NCI-H2196 (cell line): Measurements from ENCODE around the gene NEK8.
"Not testable (repeated sequence)": the region's sequence is repeated elsewhere in the genome, so short reads cannot be mapped to it uniquely, and the experiment has no call there.

ENCODE experiments used
- DNase-seq: peaks from one replicate; lab custom pipeline; 2025; ENCODE audit not compliant: unreplicated experiment; lab: John Stamatoyannopoulos, UW

NEK8 gene

DNA sequence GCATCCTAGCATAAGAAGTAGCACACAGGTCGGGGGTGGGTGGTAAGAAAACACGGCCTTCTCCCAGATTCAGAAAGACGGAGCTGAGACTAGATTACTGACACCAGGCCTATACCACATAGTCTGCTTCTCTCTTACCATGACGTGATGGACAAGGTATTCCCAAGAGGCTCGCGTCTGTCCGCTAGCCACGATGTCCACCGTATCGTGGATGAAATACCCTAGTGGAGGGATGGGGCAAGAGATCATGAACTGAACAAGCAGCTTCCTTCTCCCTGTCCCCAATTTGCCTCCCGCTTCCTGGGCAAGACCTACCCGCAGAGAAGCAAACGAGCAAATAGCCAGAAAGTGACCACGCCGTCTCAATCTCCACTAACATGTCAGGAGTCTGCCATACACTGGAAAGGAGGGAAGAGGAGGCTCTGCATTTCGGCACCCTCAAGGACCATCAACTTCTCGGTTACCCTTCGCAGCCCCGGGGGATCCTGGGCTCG lies 3.4 kb upstream of the NEK8 start:
- no peak for DNase-seq

DNA sequence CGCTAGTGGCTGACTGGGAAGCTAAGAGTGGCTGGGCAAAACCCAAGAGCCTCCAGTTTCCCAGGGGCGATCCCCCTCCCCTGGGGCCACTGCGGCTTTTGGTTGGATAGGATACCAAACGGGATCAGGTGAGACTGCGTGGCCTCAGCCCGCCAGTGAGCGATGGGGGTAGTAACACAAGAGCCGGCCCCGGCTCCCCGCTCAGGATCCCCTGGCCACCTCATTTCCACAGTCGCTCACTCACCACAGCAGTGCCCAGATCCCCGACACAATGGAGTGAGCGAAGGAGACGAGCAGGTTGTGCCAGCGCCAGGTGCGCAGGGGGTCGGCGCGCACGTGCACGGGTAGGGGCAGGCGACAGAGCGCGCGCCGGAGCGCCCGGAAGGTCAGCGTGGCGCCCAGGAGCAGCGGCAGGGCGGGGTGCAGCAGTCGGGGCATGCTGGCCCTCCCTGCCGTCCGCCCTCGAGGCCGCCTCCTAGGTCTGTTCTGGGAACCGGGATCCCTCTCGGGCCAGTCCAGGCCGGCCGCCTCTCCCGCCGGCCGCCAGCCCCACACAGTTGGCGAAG lies 2.8 kb upstream of the NEK8 start:
- peak; percentile 75 for DNase-seq

DNA sequence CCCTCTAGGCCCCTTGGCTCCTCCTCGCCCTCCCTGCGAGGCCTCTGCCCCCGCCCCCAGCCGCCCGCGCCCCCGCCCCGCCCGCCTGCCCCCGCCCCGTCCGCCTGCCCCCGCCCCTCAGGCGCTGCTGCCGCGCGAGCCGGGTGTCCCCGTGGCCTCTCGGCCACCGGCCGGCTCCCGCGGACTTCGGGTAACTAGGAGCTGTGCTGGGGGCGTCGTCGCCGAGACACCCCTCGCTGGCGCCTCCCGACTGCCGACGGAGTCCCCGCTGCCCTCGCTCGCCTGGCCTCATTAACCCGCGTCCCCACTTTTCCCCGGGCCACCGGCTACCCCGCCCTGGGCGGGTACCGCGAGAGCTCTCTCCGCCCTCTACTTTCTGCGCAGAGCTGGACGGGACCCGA lies 2.4 kb upstream of the NEK8 start, which contains the start of gene TLCD1:
Gene TLCD1, minus strand, starts transcription at position 8 of the 401 bp plus-strand sequence. CDS start 136 bp downstream, outside the sequence.
- DNase-seq, result peak; percentile 48

DNA sequence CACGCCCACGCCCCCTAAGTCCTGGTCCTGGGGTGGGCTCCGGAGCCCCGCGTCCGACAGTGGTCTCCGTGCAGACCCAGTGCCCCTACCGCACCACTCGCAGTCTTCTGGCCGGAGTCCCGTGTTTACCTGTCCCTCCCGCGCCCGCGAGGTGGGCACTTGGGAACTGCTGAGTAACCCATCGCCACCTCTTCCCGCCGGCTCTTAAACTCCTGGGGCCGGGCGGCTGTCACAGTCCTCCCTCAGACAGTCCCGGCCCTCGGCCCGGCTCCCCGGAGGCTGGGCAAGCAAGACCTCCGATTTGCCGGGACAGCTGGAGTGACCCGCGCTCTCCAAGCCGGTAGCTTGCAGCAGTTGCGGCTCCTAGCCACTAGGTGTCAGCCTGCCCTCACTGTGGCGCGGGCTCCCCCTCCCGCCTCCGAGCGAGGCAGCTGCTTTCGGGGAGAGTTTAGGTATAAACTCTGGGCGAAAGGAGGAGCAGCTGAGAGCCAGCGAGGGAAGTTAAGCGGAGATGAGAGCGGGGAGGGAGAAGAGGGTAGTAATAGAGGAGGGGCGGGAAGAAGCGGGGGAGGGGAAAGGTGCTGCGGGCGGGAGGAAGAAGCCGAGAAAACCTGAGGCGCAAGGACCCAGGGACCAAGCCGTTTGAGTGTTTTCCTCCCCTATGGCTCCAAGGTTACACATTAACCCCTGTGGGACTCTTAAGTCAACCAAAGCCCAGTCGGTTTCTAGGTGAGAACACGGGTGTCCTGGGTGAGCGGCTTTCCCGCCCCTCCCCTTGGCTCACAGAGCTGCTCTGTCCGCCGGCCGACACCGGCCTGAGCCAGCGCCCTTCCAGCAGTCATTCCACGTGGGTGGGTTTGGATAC lies 1.7 kb upstream of the NEK8 start:
- peak; percentile 86 for DNase-seq

DNA sequence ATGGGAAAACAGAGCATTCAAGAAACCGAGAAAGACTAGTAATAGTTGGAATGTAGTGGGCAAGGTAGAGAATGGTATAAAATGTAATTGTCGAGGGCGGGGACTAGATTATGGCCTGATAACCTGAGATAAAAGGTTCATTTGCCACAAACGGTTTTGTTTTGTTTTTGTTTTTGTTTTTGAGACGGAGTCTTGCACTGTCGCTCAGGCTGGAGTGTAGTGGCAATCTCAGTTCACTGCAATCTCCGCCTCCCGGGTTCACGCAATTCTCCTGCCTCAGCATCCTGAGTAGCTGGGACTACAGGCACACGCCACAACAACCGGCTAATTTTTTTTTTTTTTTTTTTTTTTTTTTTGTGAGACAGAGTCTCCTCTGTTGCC lies 1.4 kb downstream of the NEK8 start:
- DNase-seq, result no peak

DNA sequence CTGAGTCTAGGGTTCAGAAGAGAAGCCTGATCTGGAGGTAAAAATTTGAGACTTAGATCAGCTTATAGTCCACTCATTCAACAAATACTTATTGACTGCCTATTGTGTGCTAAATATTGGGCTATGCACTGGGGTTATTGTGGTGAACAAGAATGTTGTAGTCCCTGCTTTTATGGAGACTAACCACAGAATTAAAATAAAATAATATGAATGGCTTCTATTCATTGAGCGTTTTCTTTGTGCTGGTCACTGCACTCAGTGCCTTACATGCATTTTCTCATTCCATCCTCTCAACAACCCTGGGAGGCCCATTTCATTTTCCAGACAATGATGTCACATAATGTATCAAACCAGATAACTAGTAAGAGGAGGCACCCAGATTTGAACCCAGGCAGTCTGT lies 4.8 kb downstream of the NEK8 start:
- DNase-seq, result no peak

DNA sequence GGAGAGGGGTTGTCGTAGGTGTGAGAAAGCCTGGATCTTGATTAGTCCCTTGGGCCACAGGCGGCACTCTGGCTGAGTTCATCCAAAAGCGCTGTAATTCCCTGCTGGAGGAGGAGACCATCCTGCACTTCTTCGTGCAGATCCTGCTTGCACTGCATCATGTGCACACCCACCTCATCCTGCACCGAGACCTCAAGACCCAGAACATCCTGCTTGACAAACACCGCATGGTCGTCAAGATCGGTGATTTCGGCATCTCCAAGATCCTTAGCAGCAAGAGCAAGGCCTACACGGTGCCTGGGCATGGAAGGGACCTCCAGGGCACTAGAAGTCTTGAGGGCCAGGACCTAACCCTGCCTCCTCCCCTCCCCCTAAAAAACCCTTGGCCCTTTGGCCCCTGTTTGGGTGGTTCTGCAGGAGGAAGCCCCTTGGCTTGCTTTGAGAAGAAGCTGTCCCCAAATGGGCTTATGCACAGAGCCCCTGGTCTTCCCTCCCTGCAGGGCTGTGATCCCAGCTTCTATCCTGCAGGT lies 6.2 kb downstream of the NEK8 start:
- DNase-seq, result no peak

DNA sequence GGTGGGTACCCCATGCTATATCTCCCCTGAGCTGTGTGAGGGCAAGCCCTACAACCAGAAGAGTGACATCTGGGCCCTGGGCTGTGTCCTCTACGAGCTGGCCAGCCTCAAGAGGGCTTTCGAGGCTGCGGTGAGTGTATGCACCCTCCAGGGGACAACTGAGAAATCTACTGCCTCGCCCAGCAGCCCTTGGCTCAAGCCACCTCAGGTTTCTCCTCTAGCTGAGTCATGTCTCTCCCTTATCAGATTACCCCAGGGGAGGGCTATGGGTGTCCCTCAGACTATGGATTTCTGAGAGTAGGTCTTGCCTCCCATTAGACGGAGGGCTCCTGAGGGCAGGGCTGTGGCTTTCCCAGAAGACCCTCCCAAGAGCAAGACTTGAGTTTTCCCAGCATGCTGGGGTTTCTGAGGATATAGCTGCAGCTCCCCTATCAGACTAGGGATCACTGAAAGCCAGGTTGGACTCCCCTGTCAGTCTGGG lies 6.7 kb downstream of the NEK8 start:
- DNase-seq, result peak; percentile 6

DNA sequence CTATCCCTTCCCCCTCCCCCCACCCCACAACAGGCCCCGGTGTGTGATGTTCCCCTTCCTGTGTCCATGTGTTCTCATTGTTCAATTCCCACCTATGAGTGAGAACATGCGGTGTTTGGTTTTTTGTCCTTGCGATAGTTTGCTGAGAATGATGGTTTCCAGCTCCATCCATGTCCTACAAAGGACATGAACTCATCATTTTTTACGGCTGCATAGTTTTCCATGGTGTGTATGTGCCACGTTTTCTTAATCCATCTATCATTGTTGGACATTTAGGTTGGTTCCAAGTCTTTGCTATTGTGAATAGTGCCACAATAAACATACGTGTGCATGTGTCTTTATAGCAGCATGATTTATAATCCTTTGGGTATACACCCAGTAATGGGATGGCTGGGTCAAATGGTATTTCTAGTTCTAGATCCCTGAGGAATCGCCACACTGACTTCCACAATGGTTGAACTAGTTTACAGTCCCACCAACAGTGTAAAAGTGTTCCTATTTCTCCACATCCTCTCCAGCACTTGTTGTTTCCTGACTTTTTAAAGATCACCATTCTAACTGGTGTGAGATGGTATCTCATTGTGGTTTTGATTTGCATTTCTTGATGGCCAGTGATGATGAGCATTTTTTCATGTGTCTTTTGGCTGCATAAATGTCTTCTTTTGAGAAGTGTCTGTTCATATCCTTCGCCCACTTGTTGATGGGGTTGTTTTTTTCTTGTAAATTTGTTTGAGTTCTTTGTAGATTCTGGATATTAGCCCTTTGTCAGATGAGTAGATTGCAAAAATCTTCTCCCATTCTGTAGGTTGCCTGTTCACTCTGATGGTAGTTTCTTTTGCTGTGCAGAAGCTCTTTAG lies 7.6 kb downstream of the NEK8 start:
- DNase-seq, result not testable (repeated sequence)

DNA sequence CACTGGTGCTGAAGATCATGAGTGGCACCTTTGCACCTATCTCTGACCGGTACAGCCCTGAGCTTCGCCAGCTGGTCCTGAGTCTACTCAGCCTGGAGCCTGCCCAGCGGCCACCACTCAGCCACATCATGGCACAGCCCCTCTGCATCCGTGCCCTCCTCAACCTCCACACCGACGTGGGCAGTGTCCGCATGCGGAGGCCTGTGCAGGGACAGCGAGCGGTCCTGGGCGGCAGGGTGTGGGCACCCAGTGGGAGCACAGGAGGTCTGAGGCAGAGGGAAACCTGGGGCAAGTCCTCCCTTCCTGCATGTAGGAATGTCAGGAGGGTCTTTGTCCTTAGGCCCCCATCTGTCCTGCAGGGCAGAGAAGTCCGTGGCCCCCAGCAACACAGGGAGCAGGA lies 8.7 kb downstream of the NEK8 start:
- DNase-seq, result no peak

DNA sequence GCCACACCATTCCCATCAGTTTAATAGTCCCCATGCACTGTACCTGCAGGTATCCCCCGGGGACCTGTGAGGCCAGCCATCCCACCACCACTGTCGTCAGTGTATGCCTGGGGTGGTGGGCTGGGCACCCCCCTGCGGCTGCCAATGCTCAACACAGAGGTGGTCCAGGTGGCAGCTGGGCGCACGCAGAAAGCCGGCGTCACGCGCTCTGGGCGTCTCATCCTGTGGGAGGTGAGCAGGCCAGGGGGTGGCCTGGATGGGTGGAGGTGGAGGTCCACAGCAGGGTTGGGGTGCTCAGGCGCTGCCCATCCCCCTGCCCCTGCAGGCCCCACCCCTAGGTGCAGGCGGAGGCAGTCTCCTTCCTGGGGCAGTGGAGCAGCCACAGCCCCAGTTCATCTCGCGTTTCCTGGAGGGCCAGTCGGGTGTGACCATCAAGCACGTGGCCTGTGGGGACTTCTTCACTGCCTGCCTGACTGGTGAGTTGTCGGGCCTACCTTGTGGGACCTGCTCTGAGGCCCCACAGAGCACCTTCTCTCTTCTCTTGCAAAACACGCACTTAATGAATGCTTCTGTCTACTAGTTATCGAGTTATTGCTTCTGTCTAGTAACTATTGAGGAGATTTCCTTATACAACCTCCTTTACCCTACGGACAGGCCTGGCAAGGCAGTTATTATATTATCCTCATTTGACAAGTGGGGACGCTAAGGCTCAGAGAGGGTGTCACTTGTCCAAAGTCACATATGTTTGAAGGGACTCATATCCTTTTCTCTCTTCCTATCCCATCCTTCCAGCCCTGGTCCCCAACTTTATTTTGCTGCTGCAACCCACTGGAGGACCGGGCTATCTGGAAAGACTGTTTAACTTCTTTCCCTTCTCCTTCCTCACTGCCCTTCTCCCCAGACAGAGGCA lies 9.4 kb downstream of the NEK8 start:
- no peak for DNase-seq

DNA sequence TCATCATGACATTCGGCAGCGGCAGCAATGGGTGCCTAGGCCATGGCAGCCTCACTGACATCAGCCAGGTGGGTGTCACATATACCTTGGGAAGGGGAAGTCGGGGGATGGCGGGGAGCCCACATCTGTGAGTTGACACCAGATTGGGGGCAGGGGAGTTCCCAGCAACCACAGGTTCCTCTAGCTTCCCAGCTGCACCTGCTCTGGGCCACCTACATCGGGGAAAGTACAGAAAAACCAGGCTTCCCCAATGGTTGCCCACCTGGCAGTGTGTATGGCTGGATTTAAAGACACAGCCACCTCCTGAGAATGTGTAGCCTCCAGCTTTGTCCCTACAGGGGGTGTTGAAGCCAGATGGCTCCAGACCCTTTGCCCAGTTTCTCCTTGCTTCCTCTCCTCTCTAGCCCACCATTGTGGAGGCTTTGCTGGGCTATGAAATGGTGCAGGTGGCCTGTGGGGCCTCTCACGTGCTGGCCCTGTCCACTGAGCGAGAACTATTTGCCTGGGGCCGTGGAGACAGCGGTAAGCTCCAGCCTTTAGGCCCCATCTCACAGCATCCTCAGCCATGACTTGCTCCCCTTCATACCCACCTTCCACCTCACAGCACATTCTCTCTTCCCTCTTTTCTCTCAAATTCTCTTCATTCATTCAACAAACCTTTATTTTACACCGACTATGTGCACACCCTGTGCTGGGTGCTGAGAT lies 10.2 kb downstream of the NEK8 start:
- DNase-seq, result no peak

DNA sequence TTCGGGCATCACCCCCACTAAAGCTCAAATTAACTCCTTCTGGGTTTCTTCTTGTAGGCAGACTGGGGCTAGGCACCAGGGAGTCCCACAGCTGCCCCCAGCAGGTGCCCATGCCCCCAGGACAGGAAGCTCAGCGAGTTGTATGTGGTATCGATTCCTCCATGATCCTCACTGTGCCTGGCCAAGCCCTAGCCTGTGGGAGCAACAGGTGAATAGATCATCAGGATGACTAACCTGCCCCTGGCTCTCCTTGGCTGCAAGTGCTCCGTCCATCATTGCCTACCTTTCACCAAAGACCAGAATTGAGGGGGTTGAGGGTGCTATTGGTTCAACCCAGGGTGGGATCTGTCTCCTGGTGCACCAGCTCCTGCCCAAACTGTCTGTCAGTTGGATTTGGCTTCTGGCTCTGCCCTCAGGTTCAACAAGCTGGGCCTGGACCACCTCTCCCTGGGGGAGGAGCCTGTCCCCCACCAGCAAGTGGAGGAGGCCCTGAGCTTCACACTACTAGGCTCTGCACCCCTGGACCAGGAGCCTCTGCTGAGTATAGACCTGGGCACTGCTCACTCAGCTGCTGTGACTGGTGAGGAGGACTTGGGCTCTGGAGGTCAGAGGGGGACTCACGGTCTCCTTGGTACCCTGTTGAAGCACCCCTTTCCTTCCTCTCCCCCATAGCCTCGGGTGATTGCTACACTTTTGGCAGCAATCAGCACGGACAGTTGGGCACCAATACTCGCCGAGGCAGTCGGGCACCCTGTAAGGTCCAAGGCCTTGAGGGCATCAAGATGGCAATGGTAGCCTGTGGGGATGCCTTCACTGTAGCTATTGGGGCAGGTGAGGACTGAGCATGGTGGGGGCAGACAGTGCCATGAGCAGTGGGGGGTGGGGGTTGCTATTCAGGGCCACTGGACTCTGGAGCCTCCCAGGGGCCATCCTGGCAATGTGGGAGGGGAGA lies 12.1 kb downstream of the NEK8 start:
- no peak for DNase-seq

DNA sequence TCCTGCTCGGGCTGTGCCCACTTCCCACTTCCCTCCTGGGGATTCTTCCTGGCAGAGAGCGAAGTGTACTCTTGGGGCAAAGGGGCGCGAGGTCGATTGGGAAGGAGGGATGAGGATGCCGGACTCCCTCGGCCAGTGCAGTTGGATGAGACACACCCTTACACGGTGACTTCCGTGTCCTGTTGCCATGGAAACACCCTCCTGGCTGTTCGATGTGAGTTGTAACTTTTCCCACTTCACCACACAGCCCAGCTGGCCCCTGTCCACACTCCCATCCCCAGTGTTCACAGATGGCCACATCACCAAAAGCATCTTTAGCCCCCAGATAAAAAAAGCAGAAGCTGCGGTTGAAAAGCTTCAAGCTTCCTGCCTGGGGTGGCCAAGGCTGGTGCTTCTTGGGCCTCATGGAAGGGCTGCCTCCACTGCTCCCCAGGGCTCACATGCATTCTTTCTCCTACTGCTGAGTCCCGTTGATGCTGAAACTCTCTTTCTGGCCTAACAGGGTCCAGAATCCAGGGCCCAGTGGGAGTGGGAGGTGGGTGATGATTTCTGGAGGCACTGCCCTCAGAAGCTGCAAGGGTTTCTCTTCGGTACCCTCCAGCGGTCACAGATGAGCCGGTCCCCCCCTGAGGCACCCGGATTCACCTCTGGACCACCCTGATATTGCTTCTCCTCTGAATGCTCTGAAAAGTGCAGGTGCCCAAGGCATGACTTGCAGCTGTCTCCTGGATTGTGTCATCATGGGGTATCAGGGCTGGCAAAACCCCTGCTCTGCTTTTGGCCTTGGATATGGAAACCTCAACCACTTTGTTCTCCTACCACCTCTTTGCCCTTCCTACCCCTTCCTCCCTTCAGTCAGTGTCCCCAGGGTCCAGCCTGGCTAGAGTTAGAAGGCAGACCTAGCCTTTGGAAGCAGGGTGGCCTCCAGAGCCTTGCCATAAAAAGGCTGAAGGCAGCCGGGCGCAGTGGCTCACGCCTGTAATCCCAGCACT lies 13.1 kb downstream of the NEK8 start:
- no peak for DNase-seq

DNA sequence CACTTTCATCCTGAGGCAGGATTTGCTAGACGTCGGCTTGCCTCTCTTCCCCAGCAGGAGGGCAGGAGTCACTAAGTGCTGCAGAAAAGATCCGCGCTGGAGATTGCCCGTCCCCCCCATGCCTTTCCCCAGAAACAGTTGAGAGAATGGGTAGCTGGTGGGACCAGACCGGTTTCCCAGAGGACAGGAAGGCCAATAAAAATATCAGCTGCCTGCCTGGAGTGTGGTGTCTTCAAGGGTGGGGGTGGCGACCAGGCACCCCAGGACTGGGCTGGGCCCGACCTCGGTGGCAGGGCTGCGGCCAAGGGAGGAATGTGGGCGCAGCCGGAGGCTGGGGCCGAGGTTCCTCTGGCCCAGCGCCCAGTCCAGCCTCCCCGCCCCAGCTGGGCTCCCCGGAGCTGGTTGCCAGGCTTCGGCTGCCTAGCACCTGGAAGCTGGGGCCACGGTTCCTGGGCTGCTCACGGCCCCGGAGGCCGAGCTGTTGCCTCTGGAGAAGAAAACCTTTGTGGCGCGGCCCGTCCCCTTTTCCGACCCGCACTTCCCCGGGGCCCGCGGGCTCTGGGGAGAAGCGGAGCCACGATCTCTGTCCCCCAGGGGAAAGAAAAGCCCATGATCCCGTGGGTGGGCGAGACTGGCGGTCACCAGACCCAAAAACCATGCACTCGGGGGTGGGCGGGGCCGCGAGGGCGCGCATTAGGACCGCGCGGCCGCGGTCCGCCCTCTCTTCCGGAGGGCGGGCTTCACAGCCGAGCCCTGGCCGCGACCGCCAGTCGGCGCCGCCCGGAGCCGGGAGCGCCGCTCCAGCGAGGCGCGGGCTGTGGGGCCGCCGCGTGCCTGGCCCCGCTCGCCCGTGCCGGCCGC lies 14.9 kb downstream of the NEK8 start, which contains the start of gene TRAF4:
Gene TRAF4, plus strand, starts transcription at position 769 of the 861 bp plus-strand sequence. CDS start 102 bp downstream, outside the sequence.
- peak; percentile 69 for DNase-seq
